Measurements from ENCODE around the gene LPO. TPM values are rescaled to one million over a fixed set of nuclear protein-coding genes. Genes with fewer than 3 reads are reported as not detected.

The LPO gene
- total and polyA plus RNA-seq, 9 of the 15 experiments (the other 6 are each of a cell fraction or from before 2014, with no cell fraction given), result 0.07 to 0.11 TPM; not detected in 7

GRCh38 chr17:58284613-58285421 is 46.4 kb downstream of the LPO start:
- Histone ChIP-seq H3K4me1 (replicated peaks in 1 of 2; ENCODE audit: control insufficient read depth in 2 of 2, insufficient read depth in 2 of 2, low read length in 2 of 2) (peaks cover 3 to 5% of the 10 kb centered on the region in 2 experiments; a peak in 4 of 5 replicates), H4K20me1 (replicated peaks; ENCODE audit: control insufficient read depth, insufficient read depth, low read length) (no peaks in the 10 kb centered on the region), H3K36me3 (ENCODE audit: control insufficient read depth, insufficient read depth, low read length) (no peaks in the 10 kb centered on the region), H3K27me3 (ENCODE audit: control insufficient read depth in 2 of 2, insufficient read depth in 2 of 2, low read length in 2 of 2) (peaks cover 0 to 16% of the 10 kb centered on the region in 2 experiments; a peak in 3 of 5 replicates), H3K4me2 (ENCODE audit: insufficient read depth, low read length) (no peak overlapping the region), H3K4me3 (no peak overlapping the region), H3K9me3 (replicated peaks; ENCODE audit: control insufficient read depth, insufficient read depth, low read depth, low read length) (no peaks in the 10 kb centered on the region; the same call in none of the 2 replicates), H2AFZ (ENCODE audit: low read depth, low read length) (no peak overlapping the region), H3K9ac (ENCODE audit: insufficient read depth in 1 of 2, low read depth in 2 of 2, low read length in 2 of 2) (no peak overlapping the region), H3K79me2 (ENCODE audit: control insufficient read depth, insufficient read depth, low read length) (no peaks in the 10 kb centered on the region), H3K9me1 (ENCODE audit: control insufficient read depth, insufficient read depth, low read length) (no peaks in the 10 kb centered on the region), H3K27ac (ENCODE audit: extremely low read depth, low read depth, low read length) (no peak overlapping the region)
- FAIRE-seq (no peak), DNase-seq (ENCODE audit: extremely low read depth in 1 of 4, low spot score in 3 of 4) (no peak), ATAC-seq (peak; percentile 34)
- WGBS (ENCODE audit: insufficient coverage, low coverage, missing lambda C conversion rate), result 59% methylated on average over 6 of the region's 6 CpGs
- ChIA-PET POLR2A (interaction anchor here (0.8 to 1.1 kb wide), 3 partner anchors 11 to 152 kb away, joined by 3 read pairs; no protein-coding TSS in a partner anchor), CTCF (ENCODE audit: low intra/inter-chr PET ratio) (no interaction called here)
- BruUV-seq (replicated peaks), result no TSS peak
- intact Hi-C loops (cut with micrococcal nuclease) (no loop called here), in situ Hi-C loops (cut with MboI) (loop anchor here (25.0 kb wide), 1 partner anchor 727 kb away; no protein-coding TSS in a partner anchor)
- no peak for TF ChIP-seq SREBF2 (CRISPR knock-in tag; IDR thresholded peaks at IDR 0.05)
- peak; percentile 94 for TF ChIP-seq ATF3 (IDR thresholded peaks at IDR 0.05)
- no peak for TF ChIP-seq ATF3 (CRISPR knock-in tag; conservative IDR thresholded peaks at IDR 0.05)
- TF ChIP-seq NONO (IDR thresholded peaks at IDR 0.05; ENCODE audit: low read depth in 2 of 2, low read length in 1 of 2), result no peak
- TF ChIP-seq CEBPG (CRISPR knock-in tag; IDR thresholded peaks at IDR 0.05), result peak; percentile 63; the same call in 1 of the 2 replicates
- TF ChIP-seq CEBPG (tag; conservative IDR thresholded peaks at IDR 0.05 in 1 of 2, IDR thresholded peaks at IDR 0.05 in 1 of 2), result peak; percentile 90 to 95
- TF ChIP-seq ZSCAN32 (CRISPR knock-in tag; IDR thresholded peaks at IDR 0.05), result peak; percentile 65; the same call in 1 of the 2 replicates
- no peak for TF ChIP-seq KAT2B (IDR thresholded peaks at IDR 0.05; ENCODE audit: low read depth, low read length)
- peak; percentile 86 for TF ChIP-seq ATF4 (CRISPR knock-in tag; IDR thresholded peaks at IDR 0.05)
- TF ChIP-seq JUND (IDR thresholded peaks at IDR 0.05; ENCODE audit: borderline replicate concordance, low read depth, low read length), result peak; percentile 49; the same call in 1 of the 2 replicates
- TF ChIP-seq JUND (tag; IDR thresholded peaks at IDR 0.05; ENCODE audit: borderline replicate concordance, low read depth, low read length), result no peak
- TF ChIP-seq CEBPB (tag; IDR thresholded peaks at IDR 0.05), result peak; percentile 86
- peak; percentile 59; the same call in 1 of the 2 replicates for TF ChIP-seq IRF9 (tag; IDR thresholded peaks at IDR 0.05)
- TF ChIP-seq TFAP4 (CRISPR knock-in tag; IDR thresholded peaks at IDR 0.05; ENCODE audit: borderline replicate concordance), result no peak
- no peak for TF ChIP-seq ZBTB1 (CRISPR knock-in tag; IDR thresholded peaks at IDR 0.05; ENCODE audit: borderline replicate concordance, low read depth)
- no peak for TF ChIP-seq MXD1 (CRISPR knock-in tag; IDR thresholded peaks at IDR 0.05; ENCODE audit: borderline replicate concordance, poor library complexity, severe bottlenecking)

All from K562 (cell line).